ENCODE results near the gene ELAVL3.
A peak's percentile ranks its signal among the peaks of the same experiment; 100 is the strongest.

ELAVL3 gene

GRCh38 chr19:11451871-11452619, 28.8 kb downstream of the ELAVL3 start:
- H3K4me2 ChIP-seq (ENCODE audit: low read length, poor library complexity, severe bottlenecking): no peak overlapping the region
- no peak overlapping the region for H4K91ac ChIP-seq (ENCODE audit: low read length)
- H3K23ac ChIP-seq (ENCODE audit: low read length in 2 of 2): no peak overlapping the region
- H3K27ac ChIP-seq (ENCODE audit: low read length, poor library complexity, severe bottlenecking): no peak overlapping the region
- WGBS: 59% methylated on average over 16 of the region's 25 CpGs
- H2BK12ac ChIP-seq (ENCODE audit: low read length in 2 of 2): no peak overlapping the region
- peaks cover 8% of the 10 kb centered on the region for H3K4me1 ChIP-seq (ENCODE audit: control insufficient read depth, insufficient read depth, low read depth, low read length)
- H3K4me3 ChIP-seq (ENCODE audit: insufficient read depth in 1 of 2, low read depth in 1 of 2, low read length in 2 of 2): peak overlapping the region in 1 of 2 experiments; percentile 41
- no peak for DNase-seq
- H2AK5ac ChIP-seq (ENCODE audit: low read length, severe bottlenecking): no peak overlapping the region
- no peak overlapping the region for H2BK5ac ChIP-seq (ENCODE audit: low read depth, low read length, poor library complexity, severe bottlenecking)
- no peak overlapping the region for H3K4ac ChIP-seq (ENCODE audit: low read depth in 1 of 2, low read length in 2 of 2)
- peaks cover 26 to 44% of the 10 kb centered on the region in 2 experiments for H3K36me3 ChIP-seq (ENCODE audit: control insufficient read depth in 1 of 2, insufficient read depth in 2 of 2, low read depth in 1 of 2, low read length in 2 of 2)
- H2BK15ac ChIP-seq (ENCODE audit: low read depth, poor library complexity, severe bottlenecking): no peak overlapping the region
- H2AFZ ChIP-seq (ENCODE audit: low read depth, low read length): no peak overlapping the region
- no peaks in the 10 kb centered on the region for H3K27me3 ChIP-seq (ENCODE audit: control insufficient read depth in 1 of 2, insufficient read depth in 1 of 2, low read length in 2 of 2)
- no peaks in the 10 kb centered on the region for H3K9me3 ChIP-seq (ENCODE audit: control insufficient read depth, low read length)
- H2BK120ac ChIP-seq (ENCODE audit: low read depth, low read length): no peak overlapping the region
- peaks cover 5% of the 10 kb centered on the region for H3K79me1 ChIP-seq (replicated peaks; ENCODE audit: low read length, poor library complexity, severe bottlenecking)
- H3K14ac ChIP-seq (ENCODE audit: low read length in 2 of 2): no peak overlapping the region
- no peak overlapping the region for H4K8ac ChIP-seq (ENCODE audit: low read length)
- peak overlapping the region; percentile 45 for H3K9ac ChIP-seq (ENCODE audit: low read length)
- H3K18ac ChIP-seq (ENCODE audit: low read depth in 1 of 2, low read length in 2 of 2): no peak overlapping the region

- Histone ChIP-seq H2AK5ac (ENCODE audit: low read length, severe bottlenecking) (no peak overlapping the region), H4K8ac (ENCODE audit: low read length) (no peak overlapping the region), H3K4ac (ENCODE audit: low read depth in 1 of 2, low read length in 2 of 2) (no peak overlapping the region), H3K9ac (ENCODE audit: low read length) (no peak overlapping the region), H3K14ac (ENCODE audit: low read length in 2 of 2) (no peak overlapping the region), H3K27ac (ENCODE audit: low read length, poor library complexity, severe bottlenecking) (no peak overlapping the region), H3K27me3 (ENCODE audit: control insufficient read depth in 1 of 2, insufficient read depth in 1 of 2, low read length in 2 of 2) (no peaks in the 10 kb centered on the region), H3K18ac (ENCODE audit: low read depth in 1 of 2, low read length in 2 of 2) (no peak overlapping the region), H2BK15ac (ENCODE audit: low read depth, poor library complexity, severe bottlenecking) (no peak overlapping the region), H2BK5ac (ENCODE audit: low read depth, low read length, poor library complexity, severe bottlenecking) (no peak overlapping the region), H2AFZ (ENCODE audit: low read depth, low read length) (no peak overlapping the region), H3K23ac (ENCODE audit: low read length in 2 of 2) (no peak overlapping the region), H3K9me3 (ENCODE audit: control insufficient read depth, low read length) (no peaks in the 10 kb centered on the region), H3K4me1 (ENCODE audit: control insufficient read depth, insufficient read depth, low read depth, low read length) (peaks cover 7% of the 10 kb centered on the region), H2BK120ac (ENCODE audit: low read depth, low read length) (no peak overlapping the region), H3K4me2 (ENCODE audit: low read length, poor library complexity, severe bottlenecking) (no peak overlapping the region), H3K4me3 (ENCODE audit: insufficient read depth in 1 of 2, low read depth in 1 of 2, low read length in 2 of 2) (no peak overlapping the region), H3K36me3 (ENCODE audit: control insufficient read depth in 1 of 2, insufficient read depth in 2 of 2, low read depth in 1 of 2, low read length in 2 of 2) (peaks cover 31 to 50% of the 10 kb centered on the region in 2 experiments), H4K91ac (ENCODE audit: low read length) (no peak overlapping the region), H2BK12ac (ENCODE audit: low read length in 2 of 2) (no peak overlapping the region), H3K79me1 (replicated peaks; ENCODE audit: low read length, poor library complexity, severe bottlenecking) (peaks cover 8% of the 10 kb centered on the region)
- 58% methylated on average over 6 of the region's 13 CpGs for WGBS
- no peak for DNase-seq
Observed at GRCh38 chr19:11451327-11451870, 29.4 kb downstream of the ELAVL3 start.

- no peak overlapping the region for H2BK120ac ChIP-seq (ENCODE audit: low read depth, low read length)
- H3K18ac ChIP-seq (ENCODE audit: low read depth in 1 of 2, low read length in 2 of 2): no peak overlapping the region
- no peak overlapping the region for H2AFZ ChIP-seq (ENCODE audit: low read depth, low read length)
- no peak overlapping the region for H2BK12ac ChIP-seq (ENCODE audit: low read length in 2 of 2)
- H3K36me3 ChIP-seq (ENCODE audit: control insufficient read depth in 1 of 2, insufficient read depth in 2 of 2, low read depth in 1 of 2, low read length in 2 of 2): peaks cover 36 to 57% of the 10 kb centered on the region in 2 experiments
- H3K14ac ChIP-seq (ENCODE audit: low read length in 2 of 2): no peak overlapping the region
- H3K27me3 ChIP-seq (ENCODE audit: control insufficient read depth in 1 of 2, insufficient read depth in 1 of 2, low read length in 2 of 2): no peaks in the 10 kb centered on the region
- peaks cover 12% of the 10 kb centered on the region for H3K79me1 ChIP-seq (replicated peaks; ENCODE audit: low read length, poor library complexity, severe bottlenecking)
- no peak overlapping the region for H2AK5ac ChIP-seq (ENCODE audit: low read length, severe bottlenecking)
- H3K4me2 ChIP-seq (ENCODE audit: low read length, poor library complexity, severe bottlenecking): no peak overlapping the region
- no peaks in the 10 kb centered on the region for H3K9me3 ChIP-seq (ENCODE audit: control insufficient read depth, low read length)
- no peak for DNase-seq
- H3K27ac ChIP-seq (ENCODE audit: low read length, poor library complexity, severe bottlenecking): no peak overlapping the region
- no peak overlapping the region for H4K8ac ChIP-seq (ENCODE audit: low read length)
- H3K9ac ChIP-seq (ENCODE audit: low read length): no peak overlapping the region
- H2BK15ac ChIP-seq (ENCODE audit: low read depth, poor library complexity, severe bottlenecking): no peak overlapping the region
- no peak overlapping the region for H4K91ac ChIP-seq (ENCODE audit: low read length)
- peaks cover 7% of the 10 kb centered on the region for H3K4me1 ChIP-seq (ENCODE audit: control insufficient read depth, insufficient read depth, low read depth, low read length)
- H3K23ac ChIP-seq (ENCODE audit: low read length in 2 of 2): no peak overlapping the region
- no peak overlapping the region for H3K4me3 ChIP-seq (ENCODE audit: insufficient read depth in 1 of 2, low read depth in 1 of 2, low read length in 2 of 2)
- H2BK5ac ChIP-seq (ENCODE audit: low read depth, low read length, poor library complexity, severe bottlenecking): no peak overlapping the region
- 93% methylated on average over 21 of the region's 21 CpGs for WGBS
- H3K4ac ChIP-seq (ENCODE audit: low read depth in 1 of 2, low read length in 2 of 2): no peak overlapping the region
Observed at GRCh38 chr19:11450570-11451326, 30.1 kb downstream of the ELAVL3 start.

GRCh38 chr19:11448923-11449554, 31.8 kb downstream of the ELAVL3 start:
- no peak overlapping the region for H3K9ac ChIP-seq (ENCODE audit: low read length)

More at GRCh38 chr19:11448923-11449554, 31.8 kb downstream of the ELAVL3 start:
- Histone ChIP-seq H3K23ac (ENCODE audit: low read length in 2 of 2) (no peak overlapping the region), H2AK5ac (ENCODE audit: low read length, severe bottlenecking) (no peak overlapping the region), H3K4me1 (ENCODE audit: control insufficient read depth, insufficient read depth, low read depth, low read length) (peaks cover 8% of the 10 kb centered on the region), H2BK5ac (ENCODE audit: low read depth, low read length, poor library complexity, severe bottlenecking) (no peak overlapping the region), H4K91ac (ENCODE audit: low read length) (no peak overlapping the region), H3K79me1 (replicated peaks; ENCODE audit: low read length, poor library complexity, severe bottlenecking) (peaks cover 27% of the 10 kb centered on the region), H3K4ac (ENCODE audit: low read depth in 1 of 2, low read length in 2 of 2) (no peak overlapping the region), H3K4me2 (ENCODE audit: low read length, poor library complexity, severe bottlenecking) (no peak overlapping the region), H3K18ac (ENCODE audit: low read depth in 1 of 2, low read length in 2 of 2) (no peak overlapping the region), H3K4me3 (ENCODE audit: insufficient read depth in 1 of 2, low read depth in 1 of 2, low read length in 2 of 2) (no peak overlapping the region), H3K36me3 (ENCODE audit: control insufficient read depth in 1 of 2, insufficient read depth in 2 of 2, low read depth in 1 of 2, low read length in 2 of 2) (peaks cover 51 to 74% of the 10 kb centered on the region in 2 experiments), H3K27me3 (ENCODE audit: control insufficient read depth in 1 of 2, insufficient read depth in 1 of 2, low read length in 2 of 2) (no peaks in the 10 kb centered on the region), H3K9me3 (ENCODE audit: control insufficient read depth, low read length) (no peaks in the 10 kb centered on the region), H2AFZ (ENCODE audit: low read depth, low read length) (no peak overlapping the region), H2BK15ac (ENCODE audit: low read depth, poor library complexity, severe bottlenecking) (no peak overlapping the region), H3K27ac (ENCODE audit: low read length, poor library complexity, severe bottlenecking) (no peak overlapping the region), H2BK12ac (ENCODE audit: low read length in 2 of 2) (no peak overlapping the region), H2BK120ac (ENCODE audit: low read depth, low read length) (no peak overlapping the region), H4K8ac (ENCODE audit: low read length) (no peak overlapping the region), H3K14ac (ENCODE audit: low read length in 2 of 2) (no peak overlapping the region)
- WGBS: 98% methylated on average over 29 of the region's 31 CpGs
- DNase-seq: no peak

All from mesenchymal stem cell (in vitro differentiated cells and primary cell).